HUDEP-2 (cell line): Measurements from ENCODE around the gene CNTNAP2.

Source experiments
- DNase-seq, 76 experiments: peaks; one replicate each; lab custom pipeline; 2025; ENCODE audit not compliant: unreplicated experiment in 76 of 76; lab: John Stamatoyannopoulos, UW

The CNTNAP2 gene

GRCh38 chr7:146960773-146961391, 844.3 kb downstream of the CNTNAP2 start:
- DNase-seq: no peak

- no peak for DNase-seq
Observed at GRCh38 chr7:146961617-146962016, 845.0 kb downstream of the CNTNAP2 start.

- DNase-seq: no peak
Observed at GRCh38 chr7:146966274-146966673, 849.7 kb downstream of the CNTNAP2 start.

- no peak for DNase-seq
Observed at GRCh38 chr7:146982482-146982881, 865.9 kb downstream of the CNTNAP2 start.

GRCh38 chr7:146991596-146991995, 875.0 kb downstream of the CNTNAP2 start:
- DNase-seq: no peak

- DNase-seq: no peak
Observed at GRCh38 chr7:146993764-146994163, 877.2 kb downstream of the CNTNAP2 start.

GRCh38 chr7:147008530-147008929, 891.9 kb downstream of the CNTNAP2 start:
- no peak for DNase-seq

GRCh38 chr7:147012666-147013065, 896.1 kb downstream of the CNTNAP2 start:
- no peak for DNase-seq

GRCh38 chr7:147013825-147014224, 897.2 kb downstream of the CNTNAP2 start:
- DNase-seq: no peak

- DNase-seq: no peak
Observed at GRCh38 chr7:147014286-147014955, 897.8 kb downstream of the CNTNAP2 start.

- no peak for DNase-seq
Observed at GRCh38 chr7:147015999-147016398, 899.4 kb downstream of the CNTNAP2 start.

- DNase-seq: no peak
Observed at GRCh38 chr7:147022056-147022455, 905.5 kb downstream of the CNTNAP2 start.

- no peak for DNase-seq
Observed at GRCh38 chr7:147023440-147023839, 906.8 kb downstream of the CNTNAP2 start.

GRCh38 chr7:147029953-147030352, 913.4 kb downstream of the CNTNAP2 start:
- no peak for DNase-seq

- no peak for DNase-seq
Observed at GRCh38 chr7:147033641-147034040, 917.0 kb downstream of the CNTNAP2 start.

- no peak for DNase-seq
Observed at GRCh38 chr7:147041438-147041837, 924.8 kb downstream of the CNTNAP2 start.

- no peak for DNase-seq
Observed at GRCh38 chr7:147044941-147045340, 928.3 kb downstream of the CNTNAP2 start.

GRCh38 chr7:147047696-147048095, 931.1 kb downstream of the CNTNAP2 start:
- no peak for DNase-seq

GRCh38 chr7:147048864-147049263, 932.3 kb downstream of the CNTNAP2 start:
- no peak for DNase-seq

GRCh38 chr7:147052818-147053217, 936.2 kb downstream of the CNTNAP2 start:
- no peak for DNase-seq

- DNase-seq: no peak
Observed at GRCh38 chr7:147053746-147054145, 937.1 kb downstream of the CNTNAP2 start.

- DNase-seq: no peak
Observed at GRCh38 chr7:147060070-147060469, 943.5 kb downstream of the CNTNAP2 start.

GRCh38 chr7:147062897-147063296, 946.3 kb downstream of the CNTNAP2 start:
- DNase-seq: no peak
